Subcutaneous adipose tissue (tissue), 4 donors: ENCODE measurements around the gene CRAMP1. TPM values are rescaled to one million over a fixed set of nuclear protein-coding genes. Genes with fewer than 3 reads are reported as not detected.

Experiments used
- CTCF ChIP-seq: fragments of 450-650 bp; IDR thresholded peaks from one replicate; pipeline ENCODE4 v1.5.1; 2016; ENCODE audit warnings: low read depth, mild to moderate bottlenecking, control low read depth, antibody characterized with exemption, moderate library complexity
- total RNA-seq, 4 donors: library from RNA; depleted of rRNA; stranded (reverse); fragments of >200 nt; gene quantifications; one replicate each; pipeline ENCODE4 v1.1.0, GENCODE V29; 2016

CRAMP1 gene
- total RNA-seq, 4 donors from 2014 or later: 6.8 to 13.9 (median 8.7) TPM

- no peak for TF ChIP-seq CTCF
Measured at GRCh38 chr16:1696863-1697262, 84.7 kb downstream of the CRAMP1 start.

GRCh38 chr16:1698680-1699079 is 86.5 kb downstream of the CRAMP1 start:
- no peak for TF ChIP-seq CTCF

- TF ChIP-seq CTCF: no peak
Measured at GRCh38 chr16:1700246-1700645, 88.1 kb downstream of the CRAMP1 start.

GRCh38 chr16:1701216-1701878 is 89.2 kb downstream of the CRAMP1 start:
- no peak for TF ChIP-seq CTCF

GRCh38 chr16:1705688-1706385 is 93.7 kb downstream of the CRAMP1 start, which contains the start of gene MAPK8IP3:
Gene MAPK8IP3, plus strand, starts transcription at chr16:1706195. Its CDS starts 145 bp downstream, at chr16:1706340.
- no peak for TF ChIP-seq CTCF

- no peak for TF ChIP-seq CTCF
Measured at GRCh38 chr16:1706386-1707192, 94.4 kb downstream of the CRAMP1 start.
